Mucosa of gallbladder (tissue), 1 donor: Measurements from ENCODE around the gene CTNNA3. TPM values are rescaled to one million over a fixed set of nuclear protein-coding genes. Genes with fewer than 3 reads are reported as not detected.

ENCODE experiments used
- DNase-seq: peaks from one replicate; pipeline ENCODE4 v3.0.0-alpha.2; 2020; ENCODE audit warnings: low spot score
- total RNA-seq: library from RNA; stranded (reverse); gene quantifications from one replicate; pipeline ENCODE4 v1.2.1, GENCODE V29; 2021
- donor health status: DM: no; HTN: no; CAD: no.

CTNNA3 gene
- total RNA-seq, 1 donor from 2014 or later, result 3.7 TPM

DNA sequence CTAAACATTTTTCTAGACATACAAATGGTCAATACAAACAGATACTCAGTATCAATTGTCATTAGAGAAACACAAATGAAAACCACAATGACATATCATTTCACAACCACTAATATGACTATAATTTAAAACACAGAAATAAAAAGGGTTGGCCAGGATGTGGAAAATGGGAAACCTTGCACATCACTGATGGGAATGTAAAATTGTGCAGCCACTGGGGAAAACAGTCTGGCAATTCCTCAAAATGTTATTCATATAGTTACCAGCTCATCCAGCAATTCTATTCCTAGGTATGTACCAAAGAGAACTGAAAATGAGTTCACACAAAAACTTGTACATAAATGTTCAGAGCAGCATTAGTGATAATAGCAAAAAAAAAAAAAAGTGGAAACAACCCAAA is 876.3 kb downstream of the CTNNA3 start:
- no peak for DNase-seq

DNA sequence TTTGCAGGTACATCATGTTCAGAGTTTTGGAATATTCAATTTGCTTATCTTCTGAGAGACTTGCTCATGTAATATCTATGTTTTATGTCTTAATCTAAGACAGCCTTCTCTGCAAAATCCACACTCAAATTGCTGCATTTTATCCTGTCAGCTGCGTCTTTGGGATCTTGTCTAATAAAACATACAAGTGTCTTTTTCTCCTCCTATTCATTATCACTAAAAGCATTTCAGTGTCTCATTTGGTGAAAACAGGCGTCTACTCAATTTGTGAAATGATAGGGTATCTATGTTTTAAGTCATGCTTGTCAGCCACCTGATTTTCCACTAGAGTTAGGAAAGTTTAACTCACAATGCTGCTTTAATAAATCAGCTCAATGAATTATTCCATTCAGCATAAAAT is 882.9 kb downstream of the CTNNA3 start:
- no peak for DNase-seq

DNA sequence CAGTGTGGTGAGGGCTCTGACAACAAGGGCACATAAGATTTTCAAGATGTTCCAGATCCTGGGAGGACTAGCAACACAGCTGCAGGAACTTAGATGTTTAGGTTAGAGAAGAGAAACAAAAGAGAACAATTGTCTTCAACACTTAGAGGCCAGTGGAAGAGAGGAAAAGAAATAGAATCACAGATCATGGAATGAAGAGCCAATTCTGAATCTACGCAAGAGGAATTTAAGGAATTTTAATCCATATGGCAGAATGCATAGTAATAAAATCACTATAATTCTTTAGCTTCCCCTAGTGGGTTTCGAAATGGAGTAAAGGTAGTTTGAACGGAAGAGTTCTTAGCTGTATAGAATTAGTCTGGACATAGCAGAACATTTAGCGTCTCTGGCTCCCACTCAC is 884.8 kb downstream of the CTNNA3 start:
- no peak for DNase-seq

DNA sequence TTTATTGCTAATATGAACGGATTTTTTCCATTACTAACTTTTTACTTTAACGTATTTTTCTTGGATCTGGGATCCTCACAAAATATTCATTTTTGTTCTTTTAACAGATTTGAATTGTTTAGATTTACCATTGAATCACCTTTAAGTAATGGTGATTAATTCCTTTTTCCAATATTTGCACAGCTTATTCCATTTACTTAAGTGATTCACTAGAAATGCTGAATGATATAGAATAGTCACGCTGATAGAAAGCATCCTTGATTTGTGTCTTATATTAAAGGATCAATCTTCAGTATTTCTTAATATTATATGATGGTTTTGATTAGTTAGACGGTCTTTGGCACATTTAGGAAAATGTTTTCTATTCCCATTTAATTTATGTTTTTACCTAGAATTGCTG is 886.6 kb downstream of the CTNNA3 start:
- DNase-seq, result no peak

DNA sequence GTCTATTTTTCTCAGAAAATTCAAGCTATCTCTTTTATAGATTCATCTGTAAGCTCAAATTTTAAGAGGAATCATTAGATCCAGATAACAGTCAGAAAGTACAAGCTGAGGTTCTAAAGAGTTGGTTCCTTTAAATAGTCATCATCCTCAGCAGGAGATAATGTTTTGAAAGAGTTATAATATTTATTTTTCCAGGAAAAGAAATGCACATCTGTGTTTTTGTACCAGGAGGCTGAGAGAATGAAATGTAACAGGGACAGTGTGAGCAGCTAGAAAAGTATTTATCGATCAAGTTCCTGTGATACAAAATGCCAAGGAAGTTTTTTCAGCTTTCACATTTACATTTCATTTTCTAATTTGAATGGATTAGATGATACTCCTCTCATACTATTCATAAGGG is 890.4 kb downstream of the CTNNA3 start:
- DNase-seq, result no peak

DNA sequence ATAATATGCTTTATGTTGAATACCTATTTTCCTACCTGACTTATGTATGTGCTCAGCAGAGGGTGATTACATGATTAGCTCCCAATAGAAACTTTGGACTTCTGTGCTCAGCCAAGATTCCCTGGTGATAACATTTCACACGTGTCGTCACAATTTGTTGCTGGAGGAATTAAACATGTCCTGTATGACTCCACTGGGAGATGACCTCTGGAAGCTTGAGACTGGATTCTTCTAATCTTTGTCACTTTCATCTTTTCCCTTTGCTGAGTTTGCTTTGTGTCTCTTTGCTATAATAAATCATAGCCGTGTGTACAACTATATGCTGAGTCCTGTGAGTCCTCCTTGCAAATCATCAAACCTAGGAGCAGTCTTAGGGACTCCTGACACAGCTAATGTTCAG is 891.0 kb downstream of the CTNNA3 start:
- peak; percentile 54 for DNase-seq

DNA sequence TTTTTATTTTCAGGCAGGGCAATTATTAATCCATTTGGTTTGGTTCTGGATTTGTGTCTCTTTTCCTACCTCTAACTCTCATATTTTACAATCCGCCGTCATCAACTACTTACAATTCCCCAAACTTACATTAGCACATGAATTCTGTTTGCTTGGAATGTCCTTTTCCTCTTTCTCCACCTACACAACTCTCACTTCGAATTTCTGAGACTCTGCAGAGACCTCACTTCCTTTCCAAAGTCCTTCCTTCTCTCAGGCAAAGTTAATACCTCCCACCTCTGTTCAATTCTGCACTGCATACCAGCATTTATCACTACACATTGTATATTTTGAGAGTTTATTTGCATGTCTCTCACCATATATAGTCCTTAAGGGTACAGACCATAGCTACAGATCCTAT is 892.8 kb downstream of the CTNNA3 start:
- DNase-seq, result no peak

DNA sequence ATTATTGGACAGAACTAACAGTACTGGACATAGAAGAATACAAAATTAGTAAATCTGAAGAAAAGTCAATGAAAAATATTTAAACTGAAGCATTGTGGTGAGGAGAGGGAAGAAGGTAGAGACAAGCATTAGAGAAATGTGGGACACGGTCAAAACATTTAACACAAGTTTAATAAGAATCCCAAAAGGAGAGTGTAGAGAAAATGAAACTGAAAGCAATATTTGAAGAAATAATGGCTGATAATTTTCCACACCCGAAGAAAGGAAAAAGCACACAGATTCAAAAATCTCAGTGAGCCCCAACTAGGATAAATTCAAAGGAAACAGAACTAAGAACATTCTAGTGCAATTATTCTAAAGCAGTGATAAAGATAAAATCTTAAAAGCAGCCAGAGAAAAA is 896.5 kb downstream of the CTNNA3 start:
- no peak for DNase-seq

DNA sequence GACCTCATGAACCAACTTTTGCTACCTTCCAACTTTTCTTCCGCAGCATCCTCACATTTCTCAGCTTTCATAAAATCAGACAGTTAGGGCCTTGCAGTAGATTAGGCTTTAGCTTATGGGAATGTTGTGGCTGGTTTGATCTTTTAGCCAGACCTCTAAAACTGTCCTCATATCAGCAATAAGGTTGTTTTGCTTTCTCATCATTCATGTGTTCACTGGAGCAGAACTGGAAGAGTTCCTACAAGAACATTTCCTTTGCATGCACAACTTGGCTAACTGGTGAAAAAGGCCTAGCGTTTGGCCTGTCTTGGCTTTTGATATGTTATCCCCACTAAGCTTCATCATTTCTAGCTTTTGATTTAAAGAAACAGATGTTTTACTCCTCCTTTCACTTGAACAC is 900.1 kb downstream of the CTNNA3 start:
- no peak for DNase-seq

DNA sequence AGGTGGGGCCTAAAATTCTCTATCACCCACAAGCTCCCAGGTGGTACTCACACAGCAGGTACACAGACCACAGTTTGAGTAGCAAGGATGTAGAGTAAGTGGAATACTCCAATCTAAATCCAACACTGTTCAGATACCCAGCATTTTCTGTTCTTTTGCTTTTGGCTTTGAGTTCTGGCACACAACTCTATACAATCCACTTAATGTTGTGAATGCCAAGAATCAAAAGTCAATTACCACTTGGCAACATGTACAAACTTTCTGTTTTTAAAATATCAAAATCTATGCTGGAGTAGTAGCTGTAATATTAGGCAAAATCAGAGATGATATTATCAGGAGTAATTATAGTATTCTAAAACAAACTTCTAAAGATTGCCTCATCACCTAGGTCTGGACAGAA is 903.6 kb downstream of the CTNNA3 start:
- DNase-seq, result no peak

DNA sequence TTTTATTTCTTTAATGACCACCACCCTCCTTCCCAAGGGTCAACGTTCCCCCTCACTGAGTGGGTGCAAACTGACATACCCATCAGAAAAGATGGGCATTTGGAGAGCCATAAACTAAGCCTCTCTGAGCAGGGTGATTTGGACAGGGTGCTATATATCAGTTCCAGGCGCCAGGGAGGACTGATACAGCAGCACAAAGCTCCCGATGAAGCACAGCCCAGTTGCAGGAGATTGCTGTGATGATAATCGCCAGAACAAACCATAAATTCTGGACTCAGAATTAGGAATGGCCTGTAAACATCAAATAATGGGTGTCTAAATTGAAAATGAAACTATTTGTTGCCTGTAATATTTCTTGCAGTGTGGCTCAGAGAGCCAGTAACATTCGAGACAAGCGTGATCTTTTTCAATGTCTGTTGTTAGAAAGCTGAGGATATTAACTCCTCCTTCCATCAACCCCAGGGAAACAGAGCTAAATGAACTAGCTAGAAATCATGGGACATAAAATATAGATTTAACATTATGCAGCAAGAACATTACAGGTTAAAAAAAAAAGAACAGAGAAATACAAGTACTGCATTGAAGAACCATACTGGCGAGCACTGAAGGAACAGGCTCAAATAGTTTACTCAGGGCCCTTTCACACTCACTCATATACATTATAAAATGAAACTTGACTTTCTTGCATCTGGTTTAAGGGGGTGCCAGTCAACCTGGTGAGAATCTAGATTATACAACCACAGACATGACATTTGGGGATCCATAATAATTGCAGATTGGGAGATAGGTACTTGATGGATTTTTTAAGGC is 907.6 kb downstream of the CTNNA3 start:
- no peak for DNase-seq

DNA sequence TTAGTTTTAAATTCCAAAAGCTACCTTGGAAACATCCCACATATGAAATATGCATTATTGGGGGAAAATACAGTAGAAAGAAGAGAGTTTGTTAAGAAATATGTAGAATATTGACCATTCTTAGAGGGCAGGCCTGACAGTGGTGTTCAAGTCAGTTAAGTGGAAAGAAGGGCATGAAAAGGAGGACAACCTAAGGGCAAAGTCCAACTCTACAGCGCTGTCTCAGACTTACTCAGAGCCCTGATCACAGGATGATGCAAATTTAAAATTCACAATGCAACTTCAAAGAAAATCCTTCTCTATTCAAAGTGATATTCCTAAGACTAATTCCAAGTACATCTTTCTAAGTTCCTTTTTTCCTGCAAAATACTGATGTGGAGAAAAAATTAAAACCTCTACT is 909.3 kb downstream of the CTNNA3 start:
- DNase-seq, result peak; percentile 31

DNA sequence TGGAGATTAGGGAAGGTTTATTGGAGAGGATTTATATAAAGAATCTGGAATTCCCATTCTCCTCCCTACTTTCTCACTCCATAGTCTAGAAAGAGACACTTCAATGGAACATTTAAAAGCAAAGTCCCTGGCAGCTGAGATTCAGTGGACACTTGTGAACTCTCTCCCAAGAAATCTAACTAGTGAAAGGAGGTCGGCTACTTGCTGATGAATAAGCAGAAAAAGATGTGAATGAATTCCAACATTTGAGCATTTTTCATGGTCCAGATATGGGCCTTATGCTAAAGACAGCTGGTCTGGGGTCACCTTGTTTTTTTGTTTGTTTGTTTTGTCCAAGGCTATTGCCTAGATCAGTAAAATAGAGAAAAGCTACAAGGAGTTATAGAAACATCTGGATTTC is 911.2 kb downstream of the CTNNA3 start:
- DNase-seq, result no peak

DNA sequence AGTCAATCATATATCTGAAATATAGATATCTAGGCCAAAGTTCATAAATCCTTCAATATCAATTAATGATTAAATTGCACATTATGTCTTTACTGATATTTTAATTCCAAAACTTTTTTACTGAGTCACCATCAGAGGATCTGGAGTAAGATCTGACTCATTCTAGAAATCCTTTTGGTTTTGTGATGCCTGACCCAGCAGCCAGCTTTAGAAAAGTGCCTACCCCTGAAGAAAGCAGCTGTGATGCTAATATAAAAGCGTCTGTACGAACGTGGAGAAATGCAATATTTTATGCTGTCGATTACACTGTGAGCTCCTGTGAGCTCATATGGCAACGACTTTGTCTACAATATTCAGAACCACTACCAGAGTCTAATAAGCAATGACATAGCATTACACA is 912.7 kb downstream of the CTNNA3 start:
- DNase-seq, result no peak

DNA sequence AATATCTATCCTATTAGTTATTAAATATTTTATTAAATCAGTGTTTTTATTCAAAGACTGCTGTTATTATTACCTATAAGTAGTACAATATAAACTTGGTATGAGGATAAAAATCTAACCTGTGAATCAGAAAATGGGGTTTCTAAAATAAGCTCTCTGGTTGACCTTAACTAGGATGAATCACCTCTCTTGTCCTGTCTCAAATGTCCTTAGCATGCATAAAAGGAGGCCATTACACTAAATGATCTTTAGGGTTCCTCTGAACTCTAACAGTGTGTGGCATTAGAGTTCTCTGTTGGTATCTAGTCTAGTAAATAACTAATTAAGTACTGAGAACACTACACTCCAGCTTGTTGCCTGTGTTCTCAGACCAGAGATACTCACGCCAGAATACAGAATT is 913.2 kb downstream of the CTNNA3 start:
- DNase-seq, result no peak

DNA sequence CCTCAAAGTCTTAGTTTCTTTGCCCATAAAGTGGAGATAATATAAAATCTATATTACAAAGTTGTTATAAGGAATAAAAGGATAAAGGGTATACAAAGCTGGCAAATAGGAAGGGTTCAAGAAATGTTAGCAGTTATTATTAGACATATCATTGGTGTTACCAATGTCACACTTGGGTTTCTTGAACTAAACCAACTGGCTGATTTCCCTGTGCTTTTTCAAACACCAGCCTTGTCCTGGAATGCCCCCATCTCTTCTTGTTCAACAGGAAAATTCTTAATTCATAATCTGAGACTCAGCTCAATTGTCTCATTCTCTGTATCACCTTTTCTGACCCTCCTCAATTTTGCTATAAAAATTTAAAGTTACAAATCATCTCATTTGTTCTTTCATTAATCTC is 913.9 kb downstream of the CTNNA3 start:
- no peak for DNase-seq

DNA sequence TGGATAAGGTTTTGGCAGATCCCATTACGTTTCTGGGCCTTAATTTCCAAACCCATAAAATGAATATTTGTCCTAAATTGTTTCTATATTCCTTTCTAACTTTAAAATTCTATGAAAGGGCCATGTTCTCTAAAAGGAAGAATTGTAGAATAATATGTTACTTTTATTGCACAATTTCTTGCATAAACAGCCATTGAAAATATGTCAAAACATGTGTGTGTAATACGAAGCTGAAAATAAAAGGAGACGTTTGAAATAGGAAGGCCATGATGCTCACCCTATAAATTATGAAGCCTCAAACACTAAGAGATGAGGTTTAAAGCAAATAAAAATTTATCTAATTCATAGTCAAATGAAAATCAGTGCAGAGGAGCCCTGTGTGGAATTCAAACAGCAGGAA is 915.2 kb downstream of the CTNNA3 start:
- no peak for DNase-seq

DNA sequence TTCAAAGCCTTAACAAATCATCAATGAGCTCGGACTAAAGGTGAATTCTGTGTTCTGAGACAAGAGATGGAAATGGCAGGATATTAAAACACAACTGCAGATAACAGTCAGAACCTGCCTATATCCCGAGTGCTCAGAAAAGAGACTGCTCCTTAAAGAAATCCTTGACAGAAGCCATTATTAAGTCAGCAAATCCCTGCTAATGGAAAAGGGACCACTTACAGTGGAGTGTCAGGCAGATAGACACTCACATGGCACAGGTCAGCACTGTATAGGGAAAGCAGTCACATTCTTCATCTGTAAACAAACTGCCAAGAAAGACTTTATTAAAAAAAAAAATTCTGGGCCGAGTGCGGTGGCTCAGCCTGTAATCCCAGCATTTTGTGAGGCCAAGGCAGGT is 917.6 kb downstream of the CTNNA3 start:
- no peak for DNase-seq

DNA sequence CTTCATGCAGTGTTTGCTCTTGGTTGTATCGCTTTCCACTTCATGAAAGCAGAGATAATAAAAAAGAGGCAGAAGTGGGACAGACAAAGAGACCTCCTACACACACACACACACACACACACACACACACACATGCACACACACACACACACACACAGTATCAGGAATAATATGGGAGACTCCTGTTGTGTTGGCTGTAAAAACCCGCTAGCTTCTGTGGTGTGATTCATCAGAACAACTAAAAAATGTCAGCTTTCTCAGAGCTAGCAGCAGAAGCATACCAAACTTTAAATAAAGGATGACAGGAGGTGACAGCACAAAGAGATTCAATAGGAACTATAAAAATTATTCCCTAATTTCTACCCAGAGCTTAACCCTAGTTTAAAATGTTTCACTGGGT is 918.3 kb downstream of the CTNNA3 start:
- DNase-seq, result no peak

DNA sequence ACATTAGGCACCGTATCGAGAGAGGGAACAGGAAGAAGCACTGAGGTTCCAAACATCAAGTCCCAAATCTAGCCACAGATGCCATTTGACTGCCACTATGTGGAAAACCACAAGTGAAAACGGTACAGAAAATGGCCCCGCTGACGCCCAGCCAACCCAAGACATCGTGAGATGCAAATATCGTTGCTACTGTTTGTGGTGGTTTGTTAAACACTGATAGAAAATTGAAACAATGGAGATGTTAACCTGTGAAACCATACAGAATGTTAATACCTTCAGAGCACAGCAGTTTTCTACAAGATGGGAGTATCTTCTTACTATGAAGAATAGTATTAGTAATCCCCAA is 922.5 kb downstream of the CTNNA3 start:
- DNase-seq, result no peak

DNA sequence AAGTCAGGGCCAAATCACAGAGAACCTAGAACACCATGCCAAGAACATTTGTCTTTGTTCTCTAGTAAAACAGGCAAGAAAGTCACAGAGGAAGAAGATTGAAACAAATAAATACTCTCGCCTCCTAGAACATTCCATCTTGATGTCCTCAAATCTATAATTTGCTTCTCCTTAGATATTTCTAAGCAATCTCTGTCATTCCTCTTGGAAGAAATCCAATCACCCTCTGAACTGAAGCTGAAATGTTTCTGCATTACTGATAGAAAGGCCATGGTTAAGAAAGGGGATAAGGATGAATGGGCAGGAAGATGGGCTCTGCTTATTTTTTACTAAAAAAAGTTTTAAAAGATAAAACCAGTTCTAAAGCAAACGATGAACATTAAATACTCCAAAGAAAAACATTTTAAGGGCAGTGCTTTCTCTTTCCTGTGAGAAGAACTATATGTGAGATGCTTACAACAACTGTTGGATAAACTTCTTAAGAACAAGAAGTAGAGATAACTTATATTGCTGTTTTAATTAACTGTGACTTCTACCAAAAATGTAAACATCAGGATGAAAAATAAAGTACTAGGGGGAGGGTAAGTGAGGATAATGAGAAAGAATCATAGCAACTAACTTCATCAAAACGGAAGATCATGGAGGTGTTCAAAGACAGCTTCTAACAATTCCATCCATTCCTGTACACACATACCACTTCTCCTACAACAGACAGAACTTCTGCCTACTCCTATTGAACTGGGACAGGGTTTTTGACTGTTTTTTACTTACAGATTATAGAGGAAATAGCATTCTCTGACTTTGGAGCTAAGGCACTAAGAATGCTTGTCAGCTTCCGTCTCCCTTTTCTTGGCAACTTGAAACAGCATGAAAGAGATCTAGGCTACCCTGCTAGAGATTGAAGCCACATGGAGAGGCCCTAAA is 923.2 kb downstream of the CTNNA3 start:
- no peak for DNase-seq

DNA sequence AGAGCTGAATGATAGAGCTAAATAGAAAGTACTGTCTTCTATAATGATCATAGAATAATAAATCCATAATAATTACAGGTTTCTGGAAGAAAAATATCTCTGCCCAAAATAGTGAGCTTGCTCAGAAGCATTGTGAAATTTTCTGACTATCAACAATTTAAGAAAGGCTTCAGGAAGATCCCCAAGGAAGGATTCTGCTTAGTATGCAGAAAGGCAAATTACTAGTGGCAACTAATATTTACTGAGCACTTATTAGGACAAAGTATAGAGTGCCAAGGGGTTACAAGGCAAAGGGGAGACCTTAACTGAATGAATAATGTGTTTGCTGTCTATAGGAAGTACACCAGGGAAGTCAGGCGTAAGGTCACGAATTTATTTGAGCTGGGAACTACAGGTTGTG is 928.3 kb downstream of the CTNNA3 start:
- DNase-seq, result no peak

DNA sequence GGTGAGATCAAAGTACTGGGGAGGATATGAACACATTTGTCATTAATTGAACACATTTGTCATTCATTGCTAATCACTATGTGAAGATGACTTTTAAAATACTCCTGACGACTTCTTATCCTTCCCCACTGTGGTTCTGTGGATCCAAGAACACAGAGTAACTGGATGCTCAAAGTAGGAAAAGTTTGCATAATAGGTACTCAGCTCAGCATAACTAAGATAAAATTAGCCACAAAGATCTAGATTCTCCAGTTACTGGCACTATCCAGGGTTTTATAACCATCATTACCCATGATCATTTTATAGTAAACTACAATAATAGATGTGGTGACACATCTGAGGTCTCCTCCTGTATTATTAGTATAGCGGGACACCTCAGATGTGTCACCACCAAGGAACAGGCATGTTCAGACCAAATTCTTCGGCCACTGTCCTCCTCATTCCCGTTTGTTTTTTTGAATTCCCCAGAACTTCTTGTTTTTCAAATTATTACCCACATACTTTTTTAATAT is 933.7 kb downstream of the CTNNA3 start:
- DNase-seq, result no peak
